Measurements from ENCODE around the gene SEPTIN8. TPM values are rescaled to one million over a fixed set of nuclear protein-coding genes. Genes with fewer than 3 reads are reported as not detected.

The SEPTIN8 gene
- total and polyA plus RNA-seq, 2 experiments from 2014 or later: 26.9 to 41.9 TPM

GRCh38 chr5:132814503-132815294, 37.7 kb upstream of the SEPTIN8 start:
- Histone ChIP-seq H3K4me1 (ENCODE audit: insufficient read depth) (peaks cover 8% of the 10 kb centered on the region; the same call in 1 of the 2 replicates), H3K27ac (no peak overlapping the region), H2AFZ (no peak overlapping the region)

DNA sequence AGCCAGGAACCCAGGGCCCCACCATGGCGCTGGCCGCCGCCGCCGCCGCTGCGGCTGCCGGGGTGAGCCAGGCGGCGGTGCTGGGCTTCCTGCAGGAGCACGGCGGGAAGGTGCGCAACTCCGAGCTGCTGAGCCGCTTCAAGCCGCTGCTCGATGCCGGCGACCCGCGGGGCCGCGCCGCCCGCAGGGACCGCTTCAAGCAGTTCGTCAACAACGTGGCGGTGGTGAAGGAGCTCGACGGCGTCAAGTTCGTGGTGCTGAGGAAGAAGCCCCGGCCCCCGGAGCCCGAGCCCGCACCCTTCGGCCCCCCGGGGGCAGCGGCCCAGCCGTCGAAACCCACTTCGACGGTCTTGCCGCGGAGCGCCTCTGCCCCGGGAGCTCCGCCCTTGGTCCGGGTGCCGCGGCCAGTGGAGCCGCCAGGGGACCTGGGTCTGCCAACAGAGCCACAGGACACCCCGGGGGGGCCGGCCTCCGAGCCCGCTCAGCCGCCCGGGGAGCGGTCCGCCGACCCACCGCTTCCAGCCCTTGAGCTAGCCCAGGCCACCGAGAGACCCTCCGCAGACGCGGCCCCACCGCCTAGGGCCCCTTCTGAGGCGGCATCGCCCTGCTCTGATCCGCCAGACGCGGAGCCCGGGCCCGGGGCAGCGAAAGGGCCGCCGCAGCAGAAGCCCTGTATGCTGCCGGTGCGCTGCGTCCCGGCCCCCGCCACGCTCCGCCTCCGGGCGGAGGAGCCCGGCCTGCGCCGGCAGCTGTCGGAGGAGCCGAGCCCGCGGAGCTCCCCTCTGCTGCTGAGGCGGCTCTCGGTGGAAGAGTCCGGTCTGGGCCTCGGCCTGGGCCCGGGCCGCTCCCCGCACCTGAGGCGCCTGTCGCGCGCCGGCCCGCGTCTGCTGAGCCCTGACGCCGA, 36.8 kb upstream of the SEPTIN8 start:
- TF ChIP-seq EZH2 (IDR thresholded peaks at IDR 0.05; ENCODE audit: insufficient read depth, poor library complexity, severe bottlenecking): no peak
- TF ChIP-seq EZH2phosphoT487 (IDR thresholded peaks at IDR 0.05; ENCODE audit: insufficient read depth, low read depth): 0 out of 2 replicates have a peak, but pooled peaks have one; percentile 26
- Histone ChIP-seq H3K27me3 (replicated peaks; ENCODE audit: insufficient read depth) (peaks cover 23% of the 10 kb centered on the region), H2AFZ (peak overlapping the region; percentile 63), H3K4me2 (ENCODE audit: unreplicated experiment) (no peak overlapping the region), H4K20me1 (ENCODE audit: insufficient read depth) (no peaks in the 10 kb centered on the region), H3K9me2 (ENCODE audit: insufficient read depth) (no peaks in the 10 kb centered on the region), H3K9ac (no peak overlapping the region), H3F3A (ENCODE audit: insufficient read depth) (peaks cover 10% of the 10 kb centered on the region), H3K27ac (no peak overlapping the region), H3K36me3 (ENCODE audit: low read depth) (no peaks in the 10 kb centered on the region), H3K4me3 (peak overlapping the region; percentile 34; the same call in 1 of the 2 replicates), H3K79me2 (ENCODE audit: insufficient read depth) (no peaks in the 10 kb centered on the region), H3K4me1 (ENCODE audit: insufficient read depth) (peaks cover 8% of the 10 kb centered on the region; the same call in 1 of the 2 replicates), H3K9me3 (ENCODE audit: low read depth) (no peaks in the 10 kb centered on the region)
- 9% methylated on average over 73 to 88 of the region's 110 CpGs for WGBS, 2 experiments (ENCODE audit: low coverage in 1 of 2, low lambda C conversion rate in 2 of 2, missing lambda C conversion rate in 2 of 2)
- in situ Hi-C loops (cut with MboI): loop anchor here (25.0 kb wide), 1 partner anchor 427 kb away; no protein-coding TSS in a partner anchor
- peak; percentile 47 for DNase-seq

More at GRCh38 chr5:132814503-132815294, 37.7 kb upstream of the SEPTIN8 start:
- Histone ChIP-seq H3K4me3 (no peak overlapping the region), H3K79me2 (ENCODE audit: insufficient read depth) (no peaks in the 10 kb centered on the region), H3K9ac (no peak overlapping the region), H3K9me2 (ENCODE audit: insufficient read depth) (no peaks in the 10 kb centered on the region), H3K36me3 (ENCODE audit: low read depth) (no peaks in the 10 kb centered on the region), H3K9me3 (ENCODE audit: low read depth) (no peaks in the 10 kb centered on the region), H3K27me3 (replicated peaks; ENCODE audit: insufficient read depth) (peaks cover 23% of the 10 kb centered on the region), H3F3A (ENCODE audit: insufficient read depth) (peaks cover 10% of the 10 kb centered on the region), H4K20me1 (ENCODE audit: insufficient read depth) (no peaks in the 10 kb centered on the region), H3K4me2 (ENCODE audit: unreplicated experiment) (no peak overlapping the region)
- in situ Hi-C loops (cut with MboI): loop anchor here (25.0 kb wide), 1 partner anchor 427 kb away; no protein-coding TSS in a partner anchor
- no peak for DNase-seq
- WGBS, 2 experiments (ENCODE audit: low coverage in 1 of 2, low lambda C conversion rate in 2 of 2, missing lambda C conversion rate in 2 of 2): 68 to 70% methylated on average over 58 to 81 of the region's 81 CpGs
- TF ChIP-seq EZH2 (IDR thresholded peaks at IDR 0.05; ENCODE audit: insufficient read depth, poor library complexity, severe bottlenecking) (no peak), EZH2phosphoT487 (IDR thresholded peaks at IDR 0.05; ENCODE audit: insufficient read depth, low read depth) (no peak)

DNA sequence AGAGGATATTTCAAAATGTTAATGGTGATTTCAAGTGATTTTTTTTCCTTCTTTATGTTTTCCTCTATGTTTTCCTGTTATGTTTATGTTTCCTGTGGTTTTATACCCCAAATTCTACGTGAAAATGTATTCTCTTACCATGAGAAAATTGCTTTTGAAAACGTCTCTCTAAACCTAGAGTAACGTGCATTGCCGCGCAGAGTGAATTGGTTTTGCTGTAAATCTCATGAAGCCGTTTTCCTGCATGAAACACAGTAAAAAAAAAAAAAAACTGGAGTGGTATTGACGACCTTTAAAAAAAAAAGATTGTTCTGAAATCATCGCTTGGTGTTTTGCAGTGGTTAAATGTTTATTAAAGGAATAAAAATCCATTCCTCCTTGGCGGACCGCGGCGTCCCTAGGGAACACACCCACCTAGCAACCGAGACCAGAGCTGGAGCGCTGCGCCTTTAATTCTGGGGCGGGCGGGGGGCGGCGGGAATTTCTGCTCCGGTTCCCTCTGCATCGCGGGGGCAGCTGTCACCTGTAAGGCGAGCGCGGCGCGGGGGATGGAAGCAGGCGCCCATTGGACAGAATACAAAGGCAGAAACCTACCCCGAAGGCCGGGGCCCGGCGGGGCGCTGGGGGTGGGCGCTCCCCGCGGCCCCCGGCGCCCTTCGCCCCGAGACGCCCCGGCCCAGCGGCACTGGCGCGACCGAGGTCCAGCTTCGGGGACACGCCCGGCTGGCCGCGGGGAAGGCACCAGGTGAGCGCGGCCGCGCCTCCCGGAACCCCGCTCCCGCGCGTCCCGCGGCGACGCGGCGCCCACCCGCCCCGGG, 36.0 kb upstream of the SEPTIN8 start, which contains the start of gene SOWAHA:
Gene SOWAHA (plus strand): TSS at position 522 of the 818 bp plus-strand sequence. CDS start 320 bp downstream, outside the sequence.
- TF ChIP-seq EZH2 (IDR thresholded peaks at IDR 0.05; ENCODE audit: insufficient read depth, poor library complexity, severe bottlenecking): peak; percentile 98
- TF ChIP-seq EZH2phosphoT487 (IDR thresholded peaks at IDR 0.05; ENCODE audit: insufficient read depth, low read depth): peak; percentile 76; the same call in 1 of the 2 replicates
- Histone ChIP-seq H3K4me3 (peak within 1 kb of the TSS; percentile 54), H3K27me3 (replicated peaks; ENCODE audit: insufficient read depth) (peaks cover 23% of the 10 kb centered on the region), H2AFZ (peak within 1 kb of the TSS; percentile 63), H3F3A (ENCODE audit: insufficient read depth) (peaks cover 10% of the 10 kb centered on the region), H3K27ac (no peak within 1 kb of the TSS), H3K9ac (no peak within 1 kb of the TSS), H3K36me3 (ENCODE audit: low read depth) (no peaks in the 10 kb centered on the region), H3K9me2 (ENCODE audit: insufficient read depth) (no peaks in the 10 kb centered on the region), H4K20me1 (ENCODE audit: insufficient read depth) (no peaks in the 10 kb centered on the region), H3K9me3 (ENCODE audit: low read depth) (no peaks in the 10 kb centered on the region), H3K4me2 (ENCODE audit: unreplicated experiment) (peak within 1 kb of the TSS; percentile 38), H3K79me2 (ENCODE audit: insufficient read depth) (no peaks in the 10 kb centered on the region), H3K4me1 (ENCODE audit: insufficient read depth) (peaks cover 8% of the 10 kb centered on the region; the same call in 1 of the 2 replicates)
- 13 to 28% methylated on average over 19 to 45 of the region's 68 CpGs for WGBS, 2 experiments (ENCODE audit: low coverage in 1 of 2, low lambda C conversion rate in 2 of 2, missing lambda C conversion rate in 2 of 2)
- in situ Hi-C loops (cut with MboI): loop anchor here (25.0 kb wide), 1 partner anchor 426 kb away; no protein-coding TSS in a partner anchor
- no peak for DNase-seq

Data from GM23248 (cell line).